ENCODE results near the gene STIM1. TPM values are rescaled to one million over a fixed set of nuclear protein-coding genes. Genes with fewer than 3 reads are reported as not detected.

Gene STIM1
- total RNA-seq, 6 experiments from 2014 or later = 36.4 to 48.0 (median 40.5) TPM

DNA sequence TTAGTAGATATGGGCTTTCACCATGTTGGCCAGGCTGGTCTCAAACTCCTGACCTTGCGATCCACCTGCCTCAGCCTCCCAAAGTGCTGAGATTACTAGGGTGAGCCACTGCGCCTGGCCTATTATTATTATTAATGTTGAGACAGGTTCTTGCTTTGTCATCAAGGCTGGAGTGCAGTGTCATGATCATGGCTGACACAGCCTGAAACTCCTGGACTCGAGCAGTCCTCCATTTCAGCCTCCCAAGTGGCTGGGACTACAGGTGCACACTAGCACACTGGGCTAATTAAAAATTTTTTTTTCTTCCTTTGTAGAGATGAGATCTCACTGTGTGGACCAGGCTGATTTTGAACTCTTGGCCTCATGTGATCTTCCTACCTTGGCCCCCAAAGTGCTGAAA is 102.0 kb downstream of the STIM1 start:
- intact Hi-C loops (cut with DNase I) = no loop called here
- TF ChIP-seq POLR2A (IDR thresholded peaks at IDR 0.05) = no peak
- TF ChIP-seq, protein P1, sequence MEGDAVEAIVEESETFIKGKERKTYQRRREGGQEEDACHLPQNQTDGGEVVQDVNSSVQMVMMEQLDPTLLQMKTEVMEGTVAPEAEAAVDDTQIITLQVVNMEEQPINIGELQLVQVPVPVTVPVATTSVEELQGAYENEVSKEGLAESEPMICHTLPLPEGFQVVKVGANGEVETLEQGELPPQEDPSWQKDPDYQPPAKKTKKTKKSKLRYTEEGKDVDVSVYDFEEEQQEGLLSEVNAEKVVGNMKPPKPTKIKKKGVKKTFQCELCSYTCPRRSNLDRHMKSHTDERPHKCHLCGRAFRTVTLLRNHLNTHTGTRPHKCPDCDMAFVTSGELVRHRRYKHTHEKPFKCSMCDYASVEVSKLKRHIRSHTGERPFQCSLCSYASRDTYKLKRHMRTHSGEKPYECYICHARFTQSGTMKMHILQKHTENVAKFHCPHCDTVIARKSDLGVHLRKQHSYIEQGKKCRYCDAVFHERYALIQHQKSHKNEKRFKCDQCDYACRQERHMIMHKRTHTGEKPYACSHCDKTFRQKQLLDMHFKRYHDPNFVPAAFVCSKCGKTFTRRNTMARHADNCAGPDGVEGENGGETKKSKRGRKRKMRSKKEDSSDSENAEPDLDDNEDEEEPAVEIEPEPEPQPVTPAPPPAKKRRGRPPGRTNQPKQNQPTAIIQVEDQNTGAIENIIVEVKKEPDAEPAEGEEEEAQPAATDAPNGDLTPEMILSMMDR (IDR thresholded peaks at IDR 0.05) = no peak
- Histone ChIP-seq H3K9me3 (no peaks in the 10 kb centered on the region), H3K4me1 (peaks cover 0 to 38% (median 4%) of the 10 kb centered on the region in 4 donors), H3K36me3 (no peaks in the 10 kb centered on the region), H3K27me3 (no peaks in the 10 kb centered on the region), H3K4me3 (no peak overlapping the region), H3K27ac (no peak overlapping the region)
- ATAC-seq (no peak), DNase-seq (no peak)
- WGBS (ENCODE audit: insufficient coverage, low coverage, low lambda C conversion rate, missing lambda C conversion rate) = 80% methylated on average over 2 of the region's 3 CpGs

DNA sequence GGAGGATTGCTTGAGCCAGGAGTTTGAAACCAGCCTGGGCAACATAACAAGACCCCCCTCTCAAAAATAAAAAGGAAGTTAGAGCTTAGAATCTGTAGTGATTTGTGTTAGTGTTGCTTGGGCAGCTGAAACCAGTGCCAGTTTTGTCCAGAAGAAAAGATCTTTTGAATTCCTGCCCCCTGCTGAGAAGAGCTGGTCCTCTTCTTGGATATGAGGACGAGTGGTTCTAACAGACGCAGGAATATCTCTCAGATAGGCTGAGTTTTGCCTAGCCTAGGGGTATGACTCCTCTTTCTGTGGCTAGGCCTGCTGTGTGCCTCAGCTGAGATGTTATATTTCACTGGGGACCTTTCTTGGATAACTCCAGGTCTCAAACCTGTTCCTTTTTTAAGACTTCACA is 102.8 kb downstream of the STIM1 start:
- no CpG with 5 or more reads among the region's 2 CpGs for WGBS (ENCODE audit: insufficient coverage, low coverage, low lambda C conversion rate, missing lambda C conversion rate)
- H3K27me3 ChIP-seq = no peaks in the 10 kb centered on the region
- no peak overlapping the region for H3K4me3 ChIP-seq
- H3K36me3 ChIP-seq = no peaks in the 10 kb centered on the region
- intact Hi-C loops (cut with DNase I) = no loop called here
- H3K4me1 ChIP-seq = peaks cover 0 to 46% (median 7%) of the 10 kb centered on the region in 4 donors
- DNase-seq = no peak
- H3K9me3 ChIP-seq = no peaks in the 10 kb centered on the region
- TF ChIP-seq POLR2A (IDR thresholded peaks at IDR 0.05) = no peak
- TF ChIP-seq, protein P1 (IDR thresholded peaks at IDR 0.05) = no peak
- H3K27ac ChIP-seq = no peak overlapping the region
- ATAC-seq = no peak

DNA sequence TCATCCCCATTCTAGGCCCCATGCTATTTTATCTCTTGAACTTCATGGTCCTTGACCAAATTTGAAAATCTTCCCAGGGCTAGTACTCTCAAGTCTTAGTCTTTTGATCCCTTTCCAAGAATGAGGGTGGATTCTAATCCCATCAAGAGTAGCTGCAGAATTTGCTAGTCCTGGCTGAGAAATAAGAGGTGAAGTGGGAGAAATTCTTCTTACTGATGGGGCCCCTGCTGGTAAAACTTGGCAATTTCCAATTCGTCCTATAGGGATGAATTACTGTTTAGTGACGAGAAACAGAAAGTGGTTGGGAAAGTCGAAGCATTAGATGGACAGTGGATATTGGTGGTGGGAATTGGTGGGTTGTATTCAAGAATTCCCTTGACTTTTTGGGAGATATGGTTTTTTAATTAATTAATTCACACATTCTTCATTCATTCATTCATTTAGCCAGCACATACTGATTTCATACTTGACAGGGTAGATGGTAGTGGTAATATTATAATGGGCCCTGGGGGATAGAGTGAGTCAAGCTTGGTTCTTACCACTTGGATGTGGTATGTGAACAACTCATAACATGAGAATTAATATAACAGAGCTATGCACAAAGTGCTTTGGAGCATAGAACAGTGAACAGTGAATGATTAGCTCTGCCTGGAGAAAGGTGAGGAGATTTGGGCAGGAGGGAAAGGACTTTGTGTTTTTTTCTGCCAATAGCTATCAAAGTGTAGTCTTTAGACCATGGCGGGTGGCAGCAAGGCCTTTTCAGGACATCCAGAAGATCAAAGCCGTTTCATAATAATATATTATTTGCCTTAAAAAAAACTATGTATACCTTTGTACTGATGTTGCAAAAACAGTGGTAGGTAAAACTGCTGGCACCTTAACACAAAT is 103.8 kb downstream of the STIM1 start:
- H3K27me3 ChIP-seq = no peaks in the 10 kb centered on the region
- DNase-seq (peak in 1 of 3 donors; percentile 55), ATAC-seq (peak; percentile 18 to 89 (median 68))
- TF ChIP-seq, protein P1 (IDR thresholded peaks at IDR 0.05) = peak in 2 of 4 donors; percentile 6 to 25
- no peak for TF ChIP-seq POLR2A (IDR thresholded peaks at IDR 0.05)
- no peaks in the 10 kb centered on the region for H3K9me3 ChIP-seq
- H3K4me1 ChIP-seq = peaks cover 0 to 49% (median 7%) of the 10 kb centered on the region in 4 donors
- no peak overlapping the region for H3K4me3 ChIP-seq
- H3K27ac ChIP-seq = peak overlapping the region in 1 of 3 donors; percentile 30
- 54% methylated on average over 5 of the region's 5 CpGs for WGBS (ENCODE audit: insufficient coverage, low coverage, low lambda C conversion rate, missing lambda C conversion rate)
- intact Hi-C loops (cut with DNase I) = no loop called here
- H3K36me3 ChIP-seq = no peaks in the 10 kb centered on the region

DNA sequence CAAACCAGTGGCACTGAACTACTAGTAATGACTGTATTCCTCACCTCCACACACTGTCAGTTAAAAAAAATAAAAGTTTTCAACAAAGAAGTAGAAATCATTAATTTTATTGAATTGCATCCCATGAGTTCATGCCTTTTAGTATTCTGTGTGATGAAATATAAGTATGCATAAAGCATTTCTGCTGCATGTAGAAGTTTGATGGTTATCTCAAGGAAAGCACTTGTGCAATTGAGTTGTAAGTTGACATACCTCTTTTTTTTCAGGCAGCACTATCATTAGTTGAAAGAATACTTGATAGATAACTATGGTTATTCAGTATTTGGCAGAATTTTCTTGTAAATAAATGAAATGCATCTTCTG is 104.4 kb downstream of the STIM1 start:
- intact Hi-C loops (cut with DNase I) = no loop called here
- ATAC-seq = peak in 1 of 4 donors; percentile 39

More for the DNA sequence above, 104.4 kb downstream of the STIM1 start:
- no peak for TF ChIP-seq POLR2A (IDR thresholded peaks at IDR 0.05)
- TF ChIP-seq, protein P1 (IDR thresholded peaks at IDR 0.05) = no peak
- Histone ChIP-seq H3K4me1 (peaks cover 0 to 49% (median 7%) of the 10 kb centered on the region in 4 donors), H3K4me3 (no peak overlapping the region), H3K27ac (no peak overlapping the region), H3K9me3 (no peaks in the 10 kb centered on the region), H3K36me3 (no peaks in the 10 kb centered on the region), H3K27me3 (no peaks in the 10 kb centered on the region)
- DNase-seq = no peak

All from right lobe of liver (tissue), 6 donors.